ENCODE data around the gene ACOT12. TPM values are rescaled to one million over a fixed set of nuclear protein-coding genes. Genes with fewer than 3 reads are reported as not detected.

The ACOT12 gene
- total RNA-seq, 1 experiment from 2014 or later = not detected

GRCh38 chr5:81303563-81303962, 90.4 kb downstream of the ACOT12 start:
- Mint-ChIP-seq H3K9me3 (no peaks in the 10 kb centered on the region), H3K4me1 (peaks cover 16 to 18% of the 10 kb centered on the region in 2 experiments), H3K27ac (no peak overlapping the region), H3K36me3 (ENCODE audit: insufficient read depth in 1 of 3, low read depth in 3 of 3) (peaks cover 0 to 8% (median 7%) of the 10 kb centered on the region in 3 experiments; a peak in 4 of 7 replicates), H3K27me3 (ENCODE audit: low read depth) (no peaks in the 10 kb centered on the region), H3K4me3 (no peak overlapping the region)
- Histone ChIP-seq H4K8ac (replicated peaks; ENCODE audit: insufficient read length, low read depth, low read length) (no peak overlapping the region), H3K4me2 (ENCODE audit: insufficient read depth, insufficient read length, low read length) (no peak overlapping the region), H3K4ac (ENCODE audit: low read depth, low read length) (no peak overlapping the region), H3K79me1 (ENCODE audit: insufficient read depth, low read depth, low read length, poor library complexity, severe bottlenecking) (peaks cover 7% of the 10 kb centered on the region), H3K79me2 (ENCODE audit: insufficient read depth, low read length) (peaks cover 6% of the 10 kb centered on the region; the same call in 1 of the 2 replicates), H3K9ac (ENCODE audit: extremely low read depth, insufficient read length, low read length) (no peak overlapping the region), H3K27me3 (ENCODE audit: insufficient read depth, low read length) (no peaks in the 10 kb centered on the region), H4K5ac (ENCODE audit: insufficient read length, low read depth, low read length) (no peak overlapping the region), H3K27ac (ENCODE audit: insufficient read length, low read depth, low read length) (no peak overlapping the region), H3K14ac (ENCODE audit: insufficient read depth, low read length) (no peak overlapping the region), H4K91ac (ENCODE audit: insufficient read length, low read depth, low read length) (no peak overlapping the region), H2BK120ac (ENCODE audit: low read depth, low read length, poor library complexity, severe bottlenecking) (no peak overlapping the region), H3T11ph (ENCODE audit: low read length) (no peak overlapping the region), H3K56ac (ENCODE audit: insufficient read length, low read depth, low read length) (no peak overlapping the region), H4K20me1 (ENCODE audit: control insufficient read depth, insufficient read depth, insufficient read length) (no peaks in the 10 kb centered on the region), H2BK12ac (ENCODE audit: insufficient read length, low read depth, low read length) (no peak overlapping the region), H3K9me3 (ENCODE audit: control insufficient read depth, low read depth, low read length) (no peaks in the 10 kb centered on the region), H3K4me1 (ENCODE audit: insufficient read depth, low read length) (peaks cover 2% of the 10 kb centered on the region; the same call in 1 of the 2 replicates), H2AFZ (ENCODE audit: low read length) (no peak overlapping the region), H3K23me2 (ENCODE audit: insufficient read length, low read depth, low read length, poor library complexity, severe bottlenecking) (no peaks in the 10 kb centered on the region), H2BK5ac (ENCODE audit: insufficient read length, low read length) (no peak overlapping the region), H2BK15ac (ENCODE audit: low read depth, low read length) (no peak overlapping the region), H3K18ac (ENCODE audit: insufficient read length, low read depth, low read length) (no peak overlapping the region), H2BK20ac (ENCODE audit: low read depth, low read length, poor library complexity, severe bottlenecking) (no peak overlapping the region), H2AK5ac (ENCODE audit: insufficient read length, low read length) (no peak overlapping the region), H3K23ac (ENCODE audit: insufficient read length, low read depth, low read length) (no peak overlapping the region)
- no peak for TF ChIP-seq CTCF (conservative IDR thresholded peaks at IDR 0.05)
- DNase-seq = no peak
- no CpG with 5 or more reads among the region's 1 CpG for WGBS (ENCODE audit: extremely low coverage, insufficient read length, low lambda C conversion rate)

Data from H9 (cell line).